HepG2 (cell line): ENCODE results near the gene ODAPH. TPM values are rescaled to one million over a fixed set of nuclear protein-coding genes. Genes with fewer than 3 reads are reported as not detected.

Source experiments
- BRCA1 ChIP-seq: sonication (generic); formaldehyde crosslinking; IDR thresholded peaks from 2 replicates; pipeline ENCODE4 v1.4.0; 2020; ENCODE audit warnings: missing genetic modification reagents
- EZH2 ChIP-seq: conservative IDR thresholded peaks from 2 replicates; pipeline ENCODE4 v1.6.1; 2012; ENCODE audit warnings: mild to moderate bottlenecking, low read depth, low read length, moderate library complexity
- HNF4G ChIP-seq, 2 experiments: sonication (generic) in 1 of 2; formaldehyde crosslinking in 1 of 2; IDR thresholded peaks; 2 replicates each; pipeline versions ENCODE4 v1.4.0 to v1.6.1; 2011 to 2020; ENCODE audit warnings: borderline replicate concordance in 2 of 2, low read depth in 2 of 2, mild to moderate bottlenecking in 2 of 2, low read length in 1 of 2, missing genetic modification reagents in 1 of 2, moderate library complexity in 1 of 2
- KAT7 ChIP-seq: IDR thresholded peaks from 2 replicates; pipeline ENCODE4 v1.6.1; 2018; ENCODE audit warnings: borderline replicate concordance, missing compliant biosample characterization
- NFKB2 ChIP-seq: sonication (generic); formaldehyde crosslinking; IDR thresholded peaks from 2 replicates; pipeline ENCODE4 v1.4.0; 2020; ENCODE audit warnings: missing genetic modification reagents, borderline replicate concordance
- NR2F2 ChIP-seq: IDR thresholded peaks from 2 replicates; pipeline ENCODE4 v1.6.1; 2012; ENCODE audit warnings: low read depth, inconsistent platforms, borderline replicate concordance
- SMARCE1 ChIP-seq: fragments of 450-650 bp; IDR thresholded peaks from 2 replicates; pipeline ENCODE4 v1.6.1; 2017; ENCODE audit warnings: borderline replicate concordance
- SRSF1 ChIP-seq: fragments of 200-400 bp; formaldehyde crosslinking; optimal IDR thresholded peaks from 2 replicates; pipeline ENCODE3; 2017; ENCODE audit warnings: mild to moderate bottlenecking, low read depth, low read length, moderate library complexity
- TGIF2 ChIP-seq: IDR thresholded peaks from 2 replicates; pipeline ENCODE4 v1.6.1; 2016; ENCODE audit warnings: control low read depth, missing compliant biosample characterization
- ZBTB7B ChIP-seq: sonication (generic); formaldehyde crosslinking; IDR thresholded peaks from 2 replicates; pipeline ENCODE4 v1.4.0; 2020; ENCODE audit warnings: missing genetic modification reagents
- ZFP62 ChIP-seq: sonication (generic); formaldehyde crosslinking; IDR thresholded peaks from 2 replicates; pipeline ENCODE4 v1.4.0; 2020; ENCODE audit warnings: missing genetic modification reagents
- ZNF10 ChIP-seq: sonication (generic); formaldehyde crosslinking; IDR thresholded peaks from 2 replicates; pipeline ENCODE4 v1.4.0; 2020; ENCODE audit warnings: mild to moderate bottlenecking, low read depth, missing genetic modification reagents, borderline replicate concordance
- ZNF263 ChIP-seq: sonication (generic); formaldehyde crosslinking; IDR thresholded peaks from 2 replicates; pipeline ENCODE4 v1.4.0; 2020; ENCODE audit warnings: missing genetic modification reagents
- ZNF317 ChIP-seq: sonication (generic); formaldehyde crosslinking; IDR thresholded peaks from 2 replicates; pipeline ENCODE4 v1.5.0; 2020; ENCODE audit warnings: mild to moderate bottlenecking, missing genetic modification reagents
- ZNF343 ChIP-seq: sonication (generic); formaldehyde crosslinking; IDR thresholded peaks from 2 replicates; pipeline ENCODE4 v1.4.0; 2020; ENCODE audit warnings: mild to moderate bottlenecking, missing genetic modification reagents
- ZNF446 ChIP-seq: sonication (generic); formaldehyde crosslinking; IDR thresholded peaks from 2 replicates; pipeline ENCODE4 v1.5.0; 2020; ENCODE audit warnings: mild to moderate bottlenecking, missing genetic modification reagents
- ZNF562 ChIP-seq: sonication (generic); formaldehyde crosslinking; IDR thresholded peaks from 2 replicates; pipeline ENCODE4 v1.8.0; 2022; ENCODE audit warnings: missing genetic modification reagents, borderline replicate concordance
- ZNF567 ChIP-seq: sonication (generic); formaldehyde crosslinking; IDR thresholded peaks from 2 replicates; pipeline ENCODE4 v1.8.1; 2023; ENCODE audit warnings: mild to moderate bottlenecking, missing genetic modification reagents, borderline replicate concordance
- ZNF75D ChIP-seq: sonication (generic); formaldehyde crosslinking; IDR thresholded peaks from 2 replicates; pipeline ENCODE4 v1.8.1; 2023; ENCODE audit warnings: missing genetic modification reagents, mild to moderate bottlenecking, borderline replicate concordance
- ZNF777 ChIP-seq: sonication (generic); formaldehyde crosslinking; IDR thresholded peaks from 2 replicates; pipeline ENCODE4 v1.4.0; 2020; ENCODE audit warnings: missing genetic modification reagents
- polyA plus RNA-seq, 8 experiments: library from polyadenylated mRNA; depleted of rRNA in 3 of 8; stranded (reverse) in 7 of 8; unstranded in 1 of 8; fragments of >200 nt; fragmentation: Illumina TruSeq in 4 of 8; extraction: Trizol in 4 of 8; gene quantifications; 2 replicates each; pipeline versions ENCODE4 v1.2.1 to v1.2.3, GENCODE V29; 2011 to 2016; ENCODE audit warnings: low read depth in 4 of 8, missing spikeins in 1 of 8, mixed read lengths in 1 of 8; ENCODE audit not compliant: insufficient read depth in 1 of 8
- total RNA-seq, 5 experiments: library from RNA; depleted of rRNA; stranded (reverse); fragments of >200 nt; fragmentation: Illumina TruSeq; extraction: Trizol; gene quantifications; 2 replicates each; pipeline ENCODE4 v1.2.3, GENCODE V29; 2016; ENCODE audit warnings: low read depth in 1 of 5
- TF ChIP-seq, protein P1 (sequence below): sonication (generic); formaldehyde crosslinking; IDR thresholded peaks from 2 replicates; pipeline ENCODE4 v1.4.0; 2020; ENCODE audit warnings: missing genetic modification reagents, borderline replicate concordance
- TF ChIP-seq, protein P2 (sequence below): sonication (generic); formaldehyde crosslinking; conservative IDR thresholded peaks from 2 replicates; pipeline ENCODE4 v1.4.0; 2020; ENCODE audit warnings: missing genetic modification reagents
- TF ChIP-seq, protein P3 (sequence below): sonication (generic); formaldehyde crosslinking; conservative IDR thresholded peaks from 2 replicates; pipeline ENCODE4 v1.8.0; 2022; ENCODE audit warnings: missing genetic modification reagents

The ODAPH gene
- total and polyA plus RNA-seq, 2 of the 13 experiments (the other 11 are each of a cell fraction or from before 2014, with no cell fraction given): 0.50 TPM; not detected in 1

DNA sequence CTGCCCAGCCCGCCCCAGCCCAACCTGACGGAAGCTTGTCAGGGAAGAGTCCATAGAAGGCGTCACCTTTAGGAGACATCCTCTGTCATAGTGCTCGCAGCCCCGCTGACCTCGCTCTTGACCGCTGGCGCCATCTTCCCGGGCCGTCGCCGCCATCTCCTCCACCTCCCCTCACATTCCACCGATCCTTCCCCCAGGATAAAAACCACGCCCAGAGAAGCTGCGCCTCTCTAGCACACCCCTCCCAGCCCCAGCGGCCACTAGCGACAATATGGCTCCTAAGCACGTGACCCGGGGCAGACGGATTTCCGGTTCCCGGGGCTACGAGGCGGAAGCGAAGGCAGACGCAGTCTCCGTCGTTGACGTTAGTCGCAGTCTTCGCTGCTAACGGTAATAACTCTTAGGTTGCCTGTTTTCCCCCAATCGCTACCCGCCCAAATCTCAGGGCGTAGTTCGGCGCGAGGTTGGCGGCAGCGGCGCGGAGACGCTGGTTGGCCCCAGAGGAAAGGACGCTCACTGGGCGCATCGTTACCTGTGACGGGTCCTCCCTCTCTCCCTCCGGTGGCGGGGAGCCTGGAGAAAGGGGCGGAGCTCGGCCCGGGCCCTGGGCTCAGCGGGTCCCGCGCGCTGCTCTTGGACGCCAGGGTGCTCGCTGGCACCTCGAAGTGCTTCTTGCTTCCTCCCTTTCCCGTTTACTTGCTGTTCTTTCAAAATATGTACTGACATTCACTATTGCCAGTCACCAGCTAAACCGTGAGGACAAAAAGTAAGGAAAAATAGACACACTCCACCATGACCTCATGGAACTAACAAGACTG, 41.5 kb upstream of the ODAPH start, which contains the start of the genes RCHY1 and THAP6 (continued):
- TF ChIP-seq, protein P1, sequence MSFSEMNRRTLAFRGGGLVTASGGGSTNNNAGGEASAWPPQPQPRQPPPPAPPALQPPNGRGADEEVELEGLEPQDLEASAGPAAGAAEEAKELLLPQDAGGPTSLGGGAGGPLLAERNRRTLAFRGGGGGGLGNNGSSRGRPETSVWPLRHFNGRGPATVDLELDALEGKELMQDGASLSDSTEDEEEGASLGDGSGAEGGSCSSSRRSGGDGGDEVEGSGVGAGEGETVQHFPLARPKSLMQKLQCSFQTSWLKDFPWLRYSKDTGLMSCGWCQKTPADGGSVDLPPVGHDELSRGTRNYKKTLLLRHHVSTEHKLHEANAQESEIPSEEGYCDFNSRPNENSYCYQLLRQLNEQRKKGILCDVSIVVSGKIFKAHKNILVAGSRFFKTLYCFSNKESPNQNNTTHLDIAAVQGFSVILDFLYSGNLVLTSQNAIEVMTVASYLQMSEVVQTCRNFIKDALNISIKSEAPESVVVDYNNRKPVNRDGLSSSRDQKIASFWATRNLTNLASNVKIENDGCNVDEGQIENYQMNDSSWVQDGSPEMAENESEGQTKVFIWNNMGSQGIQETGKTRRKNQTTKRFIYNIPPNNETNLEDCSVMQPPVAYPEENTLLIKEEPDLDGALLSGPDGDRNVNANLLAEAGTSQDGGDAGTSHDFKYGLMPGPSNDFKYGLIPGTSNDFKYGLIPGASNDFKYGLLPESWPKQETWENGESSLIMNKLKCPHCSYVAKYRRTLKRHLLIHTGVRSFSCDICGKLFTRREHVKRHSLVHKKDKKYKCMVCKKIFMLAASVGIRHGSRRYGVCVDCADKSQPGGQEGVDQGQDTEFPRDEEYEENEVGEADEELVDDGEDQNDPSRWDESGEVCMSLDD (CRISPR knock-in tag): no peak
- TF ChIP-seq SMARCE1: no peak
- 0 out of 2 replicates have a peak, but pooled peaks have one; percentile 37 for TF ChIP-seq ZNF446 (CRISPR knock-in tag)
- TF ChIP-seq ZNF317 (CRISPR knock-in tag): peak; percentile 85
- TF ChIP-seq KAT7 (CRISPR knock-in tag): peak; percentile 94
- no peak for TF ChIP-seq ZBTB7B (CRISPR knock-in tag)
- TF ChIP-seq HNF4G (IDR thresholded peaks at IDR 0.05; ENCODE audit: borderline replicate concordance, low read depth, low read length): no peak
- no peak; the same call in 1 of the 2 replicates for TF ChIP-seq HNF4G (CRISPR knock-in tag; IDR thresholded peaks at IDR 0.05; ENCODE audit: borderline replicate concordance, low read depth)
- TF ChIP-seq TGIF2 (CRISPR knock-in tag): no peak
- no peak for TF ChIP-seq ZNF75D (CRISPR knock-in tag)
- no peak for TF ChIP-seq ZNF10 (CRISPR knock-in tag)
- no peak for TF ChIP-seq BRCA1
- no peak for TF ChIP-seq EZH2
- TF ChIP-seq, protein P2, sequence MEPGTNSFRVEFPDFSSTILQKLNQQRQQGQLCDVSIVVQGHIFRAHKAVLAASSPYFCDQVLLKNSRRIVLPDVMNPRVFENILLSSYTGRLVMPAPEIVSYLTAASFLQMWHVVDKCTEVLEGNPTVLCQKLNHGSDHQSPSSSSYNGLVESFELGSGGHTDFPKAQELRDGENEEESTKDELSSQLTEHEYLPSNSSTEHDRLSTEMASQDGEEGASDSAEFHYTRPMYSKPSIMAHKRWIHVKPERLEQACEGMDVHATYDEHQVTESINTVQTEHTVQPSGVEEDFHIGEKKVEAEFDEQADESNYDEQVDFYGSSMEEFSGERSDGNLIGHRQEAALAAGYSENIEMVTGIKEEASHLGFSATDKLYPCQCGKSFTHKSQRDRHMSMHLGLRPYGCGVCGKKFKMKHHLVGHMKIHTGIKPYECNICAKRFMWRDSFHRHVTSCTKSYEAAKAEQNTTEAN (CRISPR knock-in tag): no peak
- 0 out of 2 replicates have a peak, but pooled peaks have one; percentile 28 for TF ChIP-seq NFKB2
- TF ChIP-seq NR2F2: 0 out of 2 replicates have a peak, but pooled peaks have one; percentile 24
- peak; percentile 93 for TF ChIP-seq SRSF1
- TF ChIP-seq ZNF263: peak; percentile 52; the same call in 1 of the 2 replicates
- no peak for TF ChIP-seq ZFP62
- TF ChIP-seq, protein P3, sequence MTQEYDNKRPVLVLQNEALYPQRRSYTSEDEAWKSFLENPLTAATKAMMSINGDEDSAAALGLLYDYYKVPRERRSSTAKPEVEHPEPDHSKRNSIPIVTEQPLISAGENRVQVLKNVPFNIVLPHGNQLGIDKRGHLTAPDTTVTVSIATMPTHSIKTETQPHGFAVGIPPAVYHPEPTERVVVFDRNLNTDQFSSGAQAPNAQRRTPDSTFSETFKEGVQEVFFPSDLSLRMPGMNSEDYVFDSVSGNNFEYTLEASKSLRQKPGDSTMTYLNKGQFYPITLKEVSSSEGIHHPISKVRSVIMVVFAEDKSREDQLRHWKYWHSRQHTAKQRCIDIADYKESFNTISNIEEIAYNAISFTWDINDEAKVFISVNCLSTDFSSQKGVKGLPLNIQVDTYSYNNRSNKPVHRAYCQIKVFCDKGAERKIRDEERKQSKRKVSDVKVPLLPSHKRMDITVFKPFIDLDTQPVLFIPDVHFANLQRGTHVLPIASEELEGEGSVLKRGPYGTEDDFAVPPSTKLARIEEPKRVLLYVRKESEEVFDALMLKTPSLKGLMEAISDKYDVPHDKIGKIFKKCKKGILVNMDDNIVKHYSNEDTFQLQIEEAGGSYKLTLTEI (CRISPR knock-in tag): no peak
- no peak for TF ChIP-seq ZNF562 (CRISPR knock-in tag)
- TF ChIP-seq ZNF567 (CRISPR knock-in tag): no peak; the same call in 1 of the 2 replicates
- TF ChIP-seq ZNF777: no peak
- TF ChIP-seq ZNF343 (CRISPR knock-in tag): peak; percentile 64; the same call in 1 of the 2 replicates
